RWPE2 (cell line): Measurements from ENCODE around the gene DUOX2.
"Not testable (repeated sequence)": the region's sequence is repeated elsewhere in the genome, so short reads cannot be mapped to it uniquely, and the experiment has no call there.

Source experiments
- ATAC-seq: fragments of 200-7000 bp; cut with Tn5 transposase; 3 replicates; pipeline ENCODE4 v1.9.1; 2021; ENCODE audit warnings: low read depth
- DNase-seq: peaks from one replicate; pipeline ENCODE4 v3.0.0-alpha.2; 2020; ENCODE audit warnings: low spot score
- H3K27ac ChIP-seq: fragments of 450-650 bp; 2 replicates; pipeline ENCODE4 v1.5.1; 2017; ENCODE audit warnings: mild to moderate bottlenecking; ENCODE audit not compliant: poor library complexity, severe bottlenecking
- H3K27me3 ChIP-seq: fragments of 250-450 bp; sonication (Bioruptor Pico); 2 replicates; pipeline ENCODE4 v1.5.1; 2021; ENCODE audit warnings: mild to moderate bottlenecking, moderate library complexity; ENCODE audit not compliant: insufficient read depth, poor library complexity, severe bottlenecking
- H3K36me3 ChIP-seq: fragments of 250-450 bp; sonication (Bioruptor Pico); 2 replicates; pipeline ENCODE4 v1.5.1; 2020; ENCODE audit warnings: low read depth, mild to moderate bottlenecking, moderate library complexity
- H3K4me1 ChIP-seq: fragments of 250-450 bp; sonication (Bioruptor Pico); 2 replicates; pipeline ENCODE4 v1.5.1; 2021; ENCODE audit warnings: mild to moderate bottlenecking, moderate library complexity; ENCODE audit not compliant: insufficient read depth, poor library complexity, severe bottlenecking
- H3K4me3 ChIP-seq: fragments of 250-450 bp; sonication (Bioruptor Pico); 2 replicates; pipeline ENCODE4 v1.5.1; 2021; ENCODE audit warnings: mild to moderate bottlenecking, moderate library complexity; ENCODE audit not compliant: severe bottlenecking
- H3K9me3 ChIP-seq: fragments of 250-450 bp; sonication (Bioruptor Pico); 2 replicates; pipeline ENCODE4 v1.5.1; 2021; ENCODE audit warnings: mild to moderate bottlenecking, moderate library complexity; ENCODE audit not compliant: severe bottlenecking
- TF ChIP-seq, protein P1 (sequence below): fragments of 450-650 bp; IDR thresholded peaks from one replicate; pipeline ENCODE4 v1.5.1; 2017; ENCODE audit warnings: mild to moderate bottlenecking, moderate library complexity; ENCODE audit not compliant: poor library complexity, severe bottlenecking

Gene DUOX2

DNA sequence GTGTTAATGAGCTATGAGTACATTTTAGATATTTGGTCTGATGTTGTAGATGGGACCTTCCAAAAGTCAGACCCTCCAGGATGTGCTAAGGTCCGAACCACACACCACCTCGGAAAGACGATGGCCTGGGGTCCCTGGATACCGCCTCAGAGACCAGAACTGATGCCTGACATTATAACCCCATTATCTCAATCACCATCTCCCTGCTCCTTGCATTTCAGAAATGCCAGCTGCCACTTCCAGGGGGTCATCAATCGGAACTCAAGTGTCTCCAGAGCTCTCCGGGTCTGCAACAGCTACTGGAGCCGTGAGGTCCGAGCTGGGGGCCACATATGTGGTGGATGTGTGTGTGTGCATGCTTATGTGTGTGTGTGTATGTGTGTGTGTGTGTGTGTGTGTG is 23.7 kb upstream of the DUOX2 start:
- TF ChIP-seq, protein P1, sequence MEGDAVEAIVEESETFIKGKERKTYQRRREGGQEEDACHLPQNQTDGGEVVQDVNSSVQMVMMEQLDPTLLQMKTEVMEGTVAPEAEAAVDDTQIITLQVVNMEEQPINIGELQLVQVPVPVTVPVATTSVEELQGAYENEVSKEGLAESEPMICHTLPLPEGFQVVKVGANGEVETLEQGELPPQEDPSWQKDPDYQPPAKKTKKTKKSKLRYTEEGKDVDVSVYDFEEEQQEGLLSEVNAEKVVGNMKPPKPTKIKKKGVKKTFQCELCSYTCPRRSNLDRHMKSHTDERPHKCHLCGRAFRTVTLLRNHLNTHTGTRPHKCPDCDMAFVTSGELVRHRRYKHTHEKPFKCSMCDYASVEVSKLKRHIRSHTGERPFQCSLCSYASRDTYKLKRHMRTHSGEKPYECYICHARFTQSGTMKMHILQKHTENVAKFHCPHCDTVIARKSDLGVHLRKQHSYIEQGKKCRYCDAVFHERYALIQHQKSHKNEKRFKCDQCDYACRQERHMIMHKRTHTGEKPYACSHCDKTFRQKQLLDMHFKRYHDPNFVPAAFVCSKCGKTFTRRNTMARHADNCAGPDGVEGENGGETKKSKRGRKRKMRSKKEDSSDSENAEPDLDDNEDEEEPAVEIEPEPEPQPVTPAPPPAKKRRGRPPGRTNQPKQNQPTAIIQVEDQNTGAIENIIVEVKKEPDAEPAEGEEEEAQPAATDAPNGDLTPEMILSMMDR, result no peak
- Histone ChIP-seq H3K4me1 (no peaks in the 10 kb centered on the region), H3K9me3 (no peaks in the 10 kb centered on the region), H3K4me3 (no peak overlapping the region), H3K36me3 (peaks cover 36% of the 10 kb centered on the region), H3K27me3 (no peaks in the 10 kb centered on the region), H3K27ac (no peak overlapping the region)
- DNase-seq (no peak), ATAC-seq (no peak)

DNA sequence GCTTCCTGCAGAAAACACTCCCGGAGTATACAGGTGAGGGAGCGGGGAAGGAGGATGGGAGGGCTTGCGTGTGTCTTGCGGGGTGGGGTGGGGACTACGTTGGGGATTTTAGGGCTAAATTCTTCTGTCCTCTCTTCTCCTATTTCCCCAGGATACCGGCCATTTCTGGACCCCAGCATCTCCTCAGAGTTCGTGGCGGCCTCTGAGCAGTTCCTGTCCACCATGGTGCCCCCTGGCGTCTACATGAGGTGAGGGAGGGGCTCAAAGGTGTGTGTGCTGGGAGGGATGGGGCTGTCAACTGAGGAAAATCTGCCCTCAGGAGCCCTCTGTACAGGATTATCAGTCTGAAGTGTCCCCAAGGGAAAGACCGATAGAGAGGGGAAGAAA is 22.4 kb upstream of the DUOX2 start:
- TF ChIP-seq, protein P1, result no peak
- ATAC-seq, result no peak

DNA sequence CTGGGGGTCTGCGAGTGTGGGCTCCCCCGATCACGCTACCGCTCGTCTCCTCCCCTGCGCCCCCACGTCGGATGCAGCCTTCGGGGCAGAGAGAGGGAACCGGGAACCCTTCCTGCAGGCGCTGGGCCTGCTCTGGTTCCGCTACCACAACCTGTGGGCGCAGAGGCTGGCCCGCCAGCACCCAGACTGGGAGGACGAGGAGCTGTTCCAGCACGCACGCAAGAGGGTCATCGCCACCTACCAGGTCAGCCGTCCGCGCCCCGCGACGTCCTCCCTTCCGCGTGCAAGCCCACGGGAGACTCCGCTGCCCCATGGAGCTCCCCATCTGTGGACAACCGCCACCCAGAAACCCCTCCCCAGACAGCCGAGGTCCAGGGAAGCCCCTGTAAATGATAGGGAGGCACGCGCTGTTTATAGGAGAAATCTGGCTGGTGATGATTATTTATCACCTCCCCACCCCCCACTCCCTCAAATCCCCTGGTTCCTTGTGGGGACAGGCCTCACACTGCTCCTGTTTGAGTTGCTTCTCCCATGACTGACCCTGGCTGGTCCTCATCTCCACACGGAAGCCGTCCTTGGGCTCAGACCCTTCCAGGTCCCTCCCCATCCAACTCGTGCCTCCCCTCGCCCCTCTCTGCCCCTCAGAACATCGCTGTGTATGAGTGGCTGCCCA is 21.9 kb upstream of the DUOX2 start:
- not testable (repeated sequence) for H3K9me3 ChIP-seq, H3K4me3 ChIP-seq, H3K27ac ChIP-seq, H3K27me3 ChIP-seq, DNase-seq, ATAC-seq, H3K4me1 ChIP-seq
- peaks cover 27% of the 10 kb centered on the region for H3K36me3 ChIP-seq

More for the DNA sequence above, 22.4 kb upstream of the DUOX2 start:
- H3K4me3 ChIP-seq, result no peak overlapping the region
- H3K27me3 ChIP-seq, result no peaks in the 10 kb centered on the region
- H3K36me3 ChIP-seq, result peaks cover 29% of the 10 kb centered on the region
- no peak overlapping the region for H3K27ac ChIP-seq
- no peaks in the 10 kb centered on the region for H3K9me3 ChIP-seq
- H3K4me1 ChIP-seq, result no peaks in the 10 kb centered on the region
- DNase-seq, result peak; percentile 51

DNA sequence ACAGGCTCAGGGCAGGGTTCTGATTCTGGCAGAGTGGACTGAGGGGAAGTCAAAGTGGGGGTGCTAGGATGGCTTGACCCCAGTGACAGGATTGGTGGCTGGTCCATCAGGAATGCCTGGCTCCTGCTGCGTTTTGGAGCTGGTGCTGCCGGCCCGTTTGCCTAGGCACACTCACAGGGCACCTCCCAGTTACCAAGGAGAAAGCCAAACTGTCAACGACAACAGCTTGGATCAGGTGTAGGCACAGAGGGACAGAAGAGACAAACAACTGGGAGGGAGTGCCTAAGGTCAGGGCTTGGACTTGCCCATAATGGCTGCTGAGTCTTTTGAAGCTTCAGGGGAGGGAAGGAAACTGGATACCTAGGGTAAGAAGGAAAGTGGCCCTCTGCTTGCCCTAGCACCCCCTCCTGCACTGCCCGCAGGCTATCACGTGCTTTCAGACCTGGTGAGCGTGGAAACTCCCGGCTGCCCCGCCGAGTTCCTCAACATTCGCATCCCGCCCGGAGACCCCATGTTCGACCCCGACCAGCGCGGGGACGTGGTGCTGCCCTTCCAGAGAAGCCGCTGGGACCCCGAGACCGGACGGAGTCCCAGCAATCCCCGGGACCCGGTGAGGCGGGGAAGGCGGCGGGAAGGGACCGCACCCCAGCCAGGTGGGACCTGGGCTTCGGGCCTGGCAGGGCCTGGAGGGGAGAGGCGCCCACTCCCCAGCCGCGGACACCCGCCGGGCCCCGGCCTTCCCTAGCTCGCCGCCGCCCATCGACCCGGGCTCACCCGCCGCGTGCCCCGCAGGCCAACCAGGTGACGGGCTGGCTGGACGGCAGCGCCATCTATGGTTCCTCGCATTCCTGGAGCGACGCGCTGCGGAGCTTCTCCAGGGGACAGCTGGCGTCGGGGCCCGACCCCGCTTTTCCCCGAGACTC is 21.0 kb upstream of the DUOX2 start:
- H3K27ac ChIP-seq, result no peak overlapping the region
- DNase-seq, result peak; percentile 77
- peaks cover 20% of the 10 kb centered on the region for H3K36me3 ChIP-seq
- H3K9me3 ChIP-seq, result no peaks in the 10 kb centered on the region
- no peak for ATAC-seq
- no peaks in the 10 kb centered on the region for H3K4me1 ChIP-seq
- no peaks in the 10 kb centered on the region for H3K27me3 ChIP-seq
- TF ChIP-seq, protein P1, result no peak
- no peak overlapping the region for H3K4me3 ChIP-seq

DNA sequence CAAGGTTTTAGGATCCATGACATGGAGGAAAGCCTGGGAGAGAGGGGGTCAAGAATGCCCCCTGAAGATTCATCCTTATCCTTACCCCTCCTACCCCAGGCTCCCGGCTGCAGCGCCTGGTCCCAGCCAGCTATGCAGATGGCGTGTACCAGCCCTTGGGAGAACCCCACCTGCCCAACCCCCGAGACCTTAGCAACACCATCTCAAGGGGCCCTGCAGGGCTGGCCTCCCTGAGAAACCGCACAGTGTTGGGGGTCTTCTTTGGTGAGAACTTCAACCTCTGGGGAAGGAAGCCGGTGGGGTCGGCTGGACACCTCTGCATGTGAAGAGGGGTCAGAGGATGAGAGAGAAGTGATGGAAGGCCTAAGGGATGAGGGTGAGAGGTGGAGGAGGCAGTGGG is 20.1 kb upstream of the DUOX2 start:
- peaks cover 17% of the 10 kb centered on the region for H3K36me3 ChIP-seq
- H3K4me3 ChIP-seq, result no peak overlapping the region
- H3K27ac ChIP-seq, result no peak overlapping the region
- no peak for ATAC-seq
- TF ChIP-seq, protein P1, result no peak
- H3K9me3 ChIP-seq, result no peaks in the 10 kb centered on the region
- no peaks in the 10 kb centered on the region for H3K27me3 ChIP-seq
- no peak for DNase-seq
- no peaks in the 10 kb centered on the region for H3K4me1 ChIP-seq
